PC-3 (cell line): ENCODE results near the gene RPP25. TPM values are rescaled to one million over a fixed set of nuclear protein-coding genes. Genes with fewer than 3 reads are reported as not detected.

ENCODE experiments used
- ATAC-seq: fragments of 200-7000 bp; cut with Tn5 transposase; 2 replicates; pipeline ENCODE4 v1.9.1; 2020; ENCODE audit warnings: mild to moderate bottlenecking, moderate library complexity
- BruUV-seq: library from RNA; stranded (reverse); fragments of 400-500 nt; replicated peaks from 2 replicates; lab custom pipeline; 2021; lab: Mats Ljungman, UMichigan
- CTCF ChIA-PET: fragments of 300-600 bp; sonication (Branson Sonifier 250); formaldehyde crosslinking; loops from one replicate; lab custom pipeline; 2022; ENCODE audit warnings: antibody characterized with exemption; lab: Charles Lee
- POLR2A ChIA-PET: fragments of 300-600 bp; sonication (Branson Sonifier 250); formaldehyde crosslinking; loops from one replicate; lab custom pipeline; 2022; ENCODE audit warnings: antibody characterized with exemption; ENCODE audit not compliant: unreplicated experiment; lab: Charles Lee
- DNase-seq: peaks from one replicate; pipeline ENCODE4 v3.0.0-alpha.2; 2015
- H2AFZ ChIP-seq: fragments of 300-600 bp; sonication (generic); 2 replicates; pipeline ENCODE4 v1.6.0; 2016; ENCODE audit warnings: antibody characterized with exemption, low read length
- H3F3A ChIP-seq: fragments of 300-600 bp; sonication (generic); one replicate; pipeline ENCODE4 v1.6.0; 2017; ENCODE audit warnings: antibody characterized with exemption, low read length, control low read depth, mild to moderate bottlenecking; ENCODE audit not compliant: unreplicated experiment
- H3K27ac ChIP-seq: fragments of 300-600 bp; sonication (generic); 2 replicates; pipeline ENCODE4 v1.5.1; 2016; ENCODE audit warnings: mild to moderate bottlenecking, low read length
- H3K27me3 ChIP-seq: fragments of 300-600 bp; sonication (generic); 2 replicates; pipeline ENCODE4 v1.6.1; 2016; ENCODE audit warnings: low read length, mixed read lengths
- H3K36me3 ChIP-seq: fragments of 300-600 bp; sonication (generic); 2 replicates; pipeline ENCODE4 v1.6.1; 2016; ENCODE audit warnings: low read depth, mixed run types, low read length, mixed read lengths
- H3K4me1 ChIP-seq: fragments of 300-600 bp; sonication (generic); 2 replicates; pipeline ENCODE4 v1.5.1; 2016; ENCODE audit warnings: low read length; ENCODE audit not compliant: insufficient read depth
- H3K4me2 ChIP-seq: fragments of 300-600 bp; sonication (generic); 2 replicates; pipeline ENCODE4 v1.6.0; 2016; ENCODE audit warnings: low read length
- H3K4me3 ChIP-seq: fragments of 300-600 bp; sonication (generic); 2 replicates; pipeline ENCODE4 v1.5.1; 2016; ENCODE audit warnings: mild to moderate bottlenecking, low read length, mixed read lengths
- H3K79me2 ChIP-seq: fragments of 300-600 bp; sonication (generic); 2 replicates; pipeline ENCODE4 v1.6.1; 2017; ENCODE audit warnings: low read length, mixed read lengths
- H3K9ac ChIP-seq: fragments of 300-600 bp; sonication (generic); 2 replicates; pipeline ENCODE4 v1.6.0; 2016; ENCODE audit warnings: mild to moderate bottlenecking, low read length
- H3K9me2 ChIP-seq: fragments of 300-600 bp; sonication (generic); replicated peaks from 2 replicates; pipeline ENCODE4 v1.6.1; 2016; ENCODE audit warnings: mixed run types, low read length, mixed read lengths
- H3K9me3 ChIP-seq: fragments of 300-600 bp; sonication (generic); 2 replicates; pipeline ENCODE4 v1.6.1; 2016; ENCODE audit warnings: low read length, mixed read lengths
- H4K20me1 ChIP-seq: fragments of 300-600 bp; sonication (generic); 2 replicates; pipeline ENCODE4 v1.6.1; 2016; ENCODE audit warnings: low read length, mixed read lengths
- CTCF ChIP-seq: fragments of 300-600 bp; sonication (generic); conservative IDR thresholded peaks from 2 replicates; pipeline ENCODE4 v1.5.1; 2017; ENCODE audit warnings: antibody characterized with exemption, low read depth, mild to moderate bottlenecking, low read length
- EZH2 ChIP-seq: fragments of 300-600 bp; sonication (generic); IDR thresholded peaks from one replicate; pipeline ENCODE4 v1.6.1; 2017; ENCODE audit warnings: antibody characterized with exemption, mild to moderate bottlenecking, low read length; ENCODE audit not compliant: unreplicated experiment
- EZH2phosphoT487 ChIP-seq: fragments of 300-600 bp; sonication (generic); IDR thresholded peaks from 2 replicates; pipeline ENCODE4 v1.6.1; 2018; ENCODE audit warnings: mild to moderate bottlenecking, antibody characterized with exemption, low read length, borderline replicate concordance
- intact Hi-C: fragments of 100-400 bp; cut with micrococcal nuclease; formaldehyde crosslinking; loops from 2 replicates; pipeline ENCODE4 v1.9.0; 2023
- total RNA-seq: library from RNA; depleted of rRNA; stranded (reverse); fragments of >200 nt; gene quantifications from 2 replicates; pipeline ENCODE4 v1.2.3, GENCODE V29; 2014

RPP25 gene
- total RNA-seq, 1 experiment from 2014 or later = 6.6 TPM

- POLR2A ChIA-PET = no interaction called here
These were observed 43.5 kb downstream of the RPP25 start for GRCh38 chr15:74913041-74913440.

GRCh38 chr15:74908635-74909034 lies 47.9 kb downstream of the RPP25 start:
- ATAC-seq = no peak
- H3K9me3 ChIP-seq = no peaks in the 10 kb centered on the region
- TF ChIP-seq EZH2 = no peak
- no peak for TF ChIP-seq CTCF
- no peak for TF ChIP-seq EZH2phosphoT487
- POLR2A ChIA-PET = no interaction called here
- H2AFZ ChIP-seq = no peak overlapping the region
- intact Hi-C loops = loop anchor here (10.0 kb wide), 1 partner anchor 64 kb away; the partner anchor contains the start of gene ULK3
- no peak overlapping the region for H3K27ac ChIP-seq
- H3K9ac ChIP-seq = no peak overlapping the region
- H3K4me1 ChIP-seq = peaks cover 16% of the 10 kb centered on the region
- no peaks in the 10 kb centered on the region for H3K9me2 ChIP-seq
- H3F3A ChIP-seq = no peaks in the 10 kb centered on the region
- H4K20me1 ChIP-seq = no peaks in the 10 kb centered on the region
- no peak for DNase-seq
- H3K4me2 ChIP-seq = no peak overlapping the region
- CTCF ChIA-PET = no interaction called here
- no TSS peak for BruUV-seq
- H3K27me3 ChIP-seq = no peaks in the 10 kb centered on the region
- no peak overlapping the region for H3K4me3 ChIP-seq
- H3K36me3 ChIP-seq = peaks cover 4% of the 10 kb centered on the region; the same call in 1 of the 2 replicates
- H3K79me2 ChIP-seq = peaks cover 21% of the 10 kb centered on the region

More at GRCh38 chr15:74913041-74913440, 43.5 kb downstream of the RPP25 start:
- CTCF ChIA-PET = no interaction called here
- H4K20me1 ChIP-seq = no peaks in the 10 kb centered on the region
- no peak overlapping the region for H3K4me3 ChIP-seq
- H2AFZ ChIP-seq = no peak overlapping the region
- H3K4me1 ChIP-seq = no peaks in the 10 kb centered on the region
- DNase-seq (peak; percentile 41), ATAC-seq (peak; percentile 42)
- H3K9ac ChIP-seq = no peak overlapping the region
- H3K9me2 ChIP-seq = no peaks in the 10 kb centered on the region
- no peaks in the 10 kb centered on the region for H3K79me2 ChIP-seq
- peaks cover 5% of the 10 kb centered on the region for H3K36me3 ChIP-seq
- H3K4me2 ChIP-seq = no peak overlapping the region
- intact Hi-C loops = no loop called here
- no peaks in the 10 kb centered on the region for H3F3A ChIP-seq
- TF ChIP-seq EZH2phosphoT487 (no peak), EZH2 (no peak), CTCF (no peak)
- no peaks in the 10 kb centered on the region for H3K27me3 ChIP-seq
- BruUV-seq = no TSS peak
- H3K9me3 ChIP-seq = no peaks in the 10 kb centered on the region
- no peak overlapping the region for H3K27ac ChIP-seq

GRCh38 chr15:74907163-74907870 lies 49.3 kb downstream of the RPP25 start:
- intact Hi-C loops = loop anchor here (10.0 kb wide), 1 partner anchor 63 kb away; the partner anchor contains the start of gene ULK3
- TSS peak; percentile 87 for BruUV-seq
- POLR2A ChIA-PET = interaction anchor here (0.6 kb wide), 1 partner anchor 28 kb away, joined by 3 read pairs; no protein-coding TSS in a partner anchor

More at GRCh38 chr15:74907163-74907870, 49.3 kb downstream of the RPP25 start:
- Histone ChIP-seq H3K9me2 (no peaks in the 10 kb centered on the region), H2AFZ (peak overlapping the region; percentile 100), H3K36me3 (peaks cover 4% of the 10 kb centered on the region; the same call in 1 of the 2 replicates), H3K27me3 (no peaks in the 10 kb centered on the region), H3K9me3 (no peaks in the 10 kb centered on the region), H3K4me3 (peak overlapping the region; percentile 92), H3K4me1 (peaks cover 17% of the 10 kb centered on the region), H3K27ac (0 out of 2 replicates have a peak overlapping the region, but pooled peaks have one; percentile 19), H3F3A (no peaks in the 10 kb centered on the region), H3K4me2 (peak overlapping the region; percentile 86), H3K9ac (peak overlapping the region; percentile 90), H4K20me1 (no peaks in the 10 kb centered on the region), H3K79me2 (peaks cover 21% of the 10 kb centered on the region)
- CTCF ChIA-PET = interaction anchor here (0.6 kb wide), 1 partner anchor 221 kb away, joined by 3 read pairs; no protein-coding TSS in a partner anchor
- ATAC-seq = peak; percentile 3; the same call in 1 of the 2 replicates
- no peak for TF ChIP-seq EZH2phosphoT487
- TF ChIP-seq CTCF = no peak
- TF ChIP-seq EZH2 = no peak
- no peak for DNase-seq
